ENCODE measurements around the gene NDUFS4. TPM values are rescaled to one million over a fixed set of nuclear protein-coding genes. Genes with fewer than 3 reads are reported as not detected.
"Not testable (repeated sequence)": the region's sequence is repeated elsewhere in the genome, so short reads cannot be mapped to it uniquely, and the experiment has no call there.

The NDUFS4 gene
- total and polyA plus RNA-seq, 5 donors from 2014 or later = 24.5 to 118 (median 97.3) TPM

GRCh38 chr5:53665313-53665712 is 104.9 kb downstream of the NDUFS4 start:
- not testable (repeated sequence) for H3K27ac Mint-ChIP-seq; ATAC-seq (ENCODE audit: low read depth in 2 of 2); H3K4me1 ChIP-seq (ENCODE audit: control insufficient read depth, insufficient read depth, low read length, poor library complexity, severe bottlenecking); H3K9me3 ChIP-seq (ENCODE audit: control insufficient read depth in 2 of 2, low read length in 2 of 2); H3K27me3 ChIP-seq (ENCODE audit: control insufficient read depth, insufficient read depth, low read length); H3K4me3 Mint-ChIP-seq; H3K36me3 ChIP-seq (ENCODE audit: control insufficient read depth, insufficient read depth, low read length); H3K4me3 ChIP-seq (ENCODE audit: low read depth, low read length); H3K27me3 Mint-ChIP-seq; H3K27ac ChIP-seq (ENCODE audit: insufficient read depth, low read length, poor library complexity, severe bottlenecking)
- peaks cover 56% of the 10 kb centered on the region for H3K36me3 Mint-ChIP-seq
- peaks cover 0 to 12% (median 3%) of the 10 kb centered on the region in 7 donors for H3K9me3 Mint-ChIP-seq
- peak in 1 of 3 donors; percentile 4 for DNase-seq
- peaks cover 0 to 12% (median 3%) of the 10 kb centered on the region in 4 donors for H3K4me1 Mint-ChIP-seq

GRCh38 chr5:53667621-53668020 is 107.2 kb downstream of the NDUFS4 start:
- H3K27me3 Mint-ChIP-seq = no peaks in the 10 kb centered on the region
- Histone ChIP-seq H3K9me3 (ENCODE audit: control insufficient read depth in 2 of 2, low read length in 2 of 2) (no peaks in the 10 kb centered on the region), H3K36me3 (ENCODE audit: control insufficient read depth, insufficient read depth, low read length) (peaks cover 2% of the 10 kb centered on the region), H3K4me3 (ENCODE audit: low read depth, low read length) (no peak overlapping the region), H3K4me1 (ENCODE audit: control insufficient read depth, insufficient read depth, low read length, poor library complexity, severe bottlenecking) (no peaks in the 10 kb centered on the region), H3K27me3 (ENCODE audit: control insufficient read depth, insufficient read depth, low read length) (no peaks in the 10 kb centered on the region), H3K27ac (ENCODE audit: insufficient read depth, low read length, poor library complexity, severe bottlenecking) (no peak overlapping the region)
- peaks cover 0 to 12% (median 1%) of the 10 kb centered on the region in 7 donors for H3K9me3 Mint-ChIP-seq
- ATAC-seq (ENCODE audit: low read depth in 2 of 2) (no peak), DNase-seq (no peak)
- no peak overlapping the region for H3K27ac Mint-ChIP-seq
- peaks cover 0 to 12% (median 2%) of the 10 kb centered on the region in 4 donors for H3K4me1 Mint-ChIP-seq
- no peak overlapping the region for H3K4me3 Mint-ChIP-seq
- peaks cover 60% of the 10 kb centered on the region for H3K36me3 Mint-ChIP-seq

GRCh38 chr5:53671447-53671846 is 111.0 kb downstream of the NDUFS4 start:
- Histone ChIP-seq H3K27me3 (ENCODE audit: control insufficient read depth, insufficient read depth, low read length) (no peaks in the 10 kb centered on the region), H3K27ac (ENCODE audit: insufficient read depth, low read length, poor library complexity, severe bottlenecking) (no peak overlapping the region), H3K9me3 (ENCODE audit: control insufficient read depth in 2 of 2, low read length in 2 of 2) (no peaks in the 10 kb centered on the region), H3K4me1 (ENCODE audit: control insufficient read depth, insufficient read depth, low read length, poor library complexity, severe bottlenecking) (no peaks in the 10 kb centered on the region), H3K36me3 (ENCODE audit: control insufficient read depth, insufficient read depth, low read length) (peaks cover 6% of the 10 kb centered on the region), H3K4me3 (ENCODE audit: low read depth, low read length) (no peak overlapping the region)
- ATAC-seq (ENCODE audit: low read depth in 2 of 2) (no peak), DNase-seq (no peak)
- Mint-ChIP-seq H3K9me3 (peaks cover 0 to 3% (median 0%) of the 10 kb centered on the region in 7 donors), H3K27ac (no peak overlapping the region), H3K4me3 (no peak overlapping the region), H3K4me1 (peaks cover 0 to 11% (median 4%) of the 10 kb centered on the region in 4 donors), H3K27me3 (no peaks in the 10 kb centered on the region), H3K36me3 (peaks cover 50% of the 10 kb centered on the region)

- Mint-ChIP-seq H3K27ac (no peak overlapping the region), H3K27me3 (no peaks in the 10 kb centered on the region), H3K9me3 (peaks cover 0 to 4% (median 0%) of the 10 kb centered on the region in 7 donors), H3K4me3 (no peak overlapping the region), H3K36me3 (peaks cover 59% of the 10 kb centered on the region), H3K4me1 (peaks cover 0 to 7% (median 5%) of the 10 kb centered on the region in 4 donors)
- Histone ChIP-seq H3K36me3 (ENCODE audit: control insufficient read depth, insufficient read depth, low read length) (peaks cover 11% of the 10 kb centered on the region), H3K27ac (ENCODE audit: insufficient read depth, low read length, poor library complexity, severe bottlenecking) (no peak overlapping the region), H3K4me3 (ENCODE audit: low read depth, low read length) (no peak overlapping the region), H3K27me3 (ENCODE audit: control insufficient read depth, insufficient read depth, low read length) (no peaks in the 10 kb centered on the region), H3K4me1 (ENCODE audit: control insufficient read depth, insufficient read depth, low read length, poor library complexity, severe bottlenecking) (no peaks in the 10 kb centered on the region), H3K9me3 (ENCODE audit: control insufficient read depth in 2 of 2, low read length in 2 of 2) (no peaks in the 10 kb centered on the region)
- no peak for ATAC-seq (ENCODE audit: low read depth in 2 of 2)
- no peak for DNase-seq
Observed at GRCh38 chr5:53674121-53674520, 113.7 kb downstream of the NDUFS4 start.

GRCh38 chr5:53677632-53678031 is 117.2 kb downstream of the NDUFS4 start:
- Histone ChIP-seq H3K27me3 (ENCODE audit: control insufficient read depth, insufficient read depth, low read length) (no peaks in the 10 kb centered on the region), H3K27ac (ENCODE audit: insufficient read depth, low read length, poor library complexity, severe bottlenecking) (no peak overlapping the region)
- peaks cover 0 to 9% (median 3%) of the 10 kb centered on the region in 4 donors for H3K4me1 Mint-ChIP-seq

GRCh38 chr5:53678981-53679660 is 118.7 kb downstream of the NDUFS4 start:
- Histone ChIP-seq H3K4me1 (ENCODE audit: control insufficient read depth, insufficient read depth, low read length, poor library complexity, severe bottlenecking) (no peaks in the 10 kb centered on the region), H3K36me3 (ENCODE audit: control insufficient read depth, insufficient read depth, low read length) (peaks cover 27% of the 10 kb centered on the region), H3K27me3 (ENCODE audit: control insufficient read depth, insufficient read depth, low read length) (no peaks in the 10 kb centered on the region), H3K27ac (ENCODE audit: insufficient read depth, low read length, poor library complexity, severe bottlenecking) (no peak overlapping the region), H3K4me3 (ENCODE audit: low read depth, low read length) (no peak overlapping the region), H3K9me3 (ENCODE audit: control insufficient read depth in 2 of 2, low read length in 2 of 2) (no peaks in the 10 kb centered on the region)
- no peak overlapping the region for H3K27ac Mint-ChIP-seq
- no peak overlapping the region for H3K4me3 Mint-ChIP-seq
- H3K4me1 Mint-ChIP-seq = peaks cover 0 to 5% (median 2%) of the 10 kb centered on the region in 4 donors
- H3K9me3 Mint-ChIP-seq = peaks cover 0 to 11% (median 4%) of the 10 kb centered on the region in 7 donors
- peaks cover 72% of the 10 kb centered on the region for H3K36me3 Mint-ChIP-seq
- H3K27me3 Mint-ChIP-seq = no peaks in the 10 kb centered on the region
- no peak for ATAC-seq (ENCODE audit: low read depth in 2 of 2)
- no peak for DNase-seq

More at GRCh38 chr5:53677632-53678031, 117.2 kb downstream of the NDUFS4 start:
- Mint-ChIP-seq H3K9me3 (peaks cover 0 to 11% (median 4%) of the 10 kb centered on the region in 7 donors), H3K27me3 (no peaks in the 10 kb centered on the region), H3K4me3 (no peak overlapping the region), H3K27ac (no peak overlapping the region), H3K36me3 (peaks cover 69% of the 10 kb centered on the region)
- DNase-seq = no peak
- Histone ChIP-seq H3K36me3 (ENCODE audit: control insufficient read depth, insufficient read depth, low read length) (peaks cover 19% of the 10 kb centered on the region), H3K9me3 (ENCODE audit: control insufficient read depth in 2 of 2, low read length in 2 of 2) (no peaks in the 10 kb centered on the region), H3K4me3 (ENCODE audit: low read depth, low read length) (no peak overlapping the region), H3K4me1 (ENCODE audit: control insufficient read depth, insufficient read depth, low read length, poor library complexity, severe bottlenecking) (no peaks in the 10 kb centered on the region)
- ATAC-seq (ENCODE audit: low read depth in 2 of 2) = no peak

- H3K4me1 ChIP-seq (ENCODE audit: control insufficient read depth, insufficient read depth, low read length, poor library complexity, severe bottlenecking) = no peaks in the 10 kb centered on the region
- peaks cover 31% of the 10 kb centered on the region for H3K36me3 ChIP-seq (ENCODE audit: control insufficient read depth, insufficient read depth, low read length)
- DNase-seq = no peak
- H3K27me3 Mint-ChIP-seq = no peaks in the 10 kb centered on the region
- no peaks in the 10 kb centered on the region for H3K27me3 ChIP-seq (ENCODE audit: control insufficient read depth, insufficient read depth, low read length)
- no peak overlapping the region for H3K4me3 Mint-ChIP-seq
- H3K9me3 Mint-ChIP-seq = peaks cover 1 to 16% (median 4%) of the 10 kb centered on the region in 7 donors
- peaks cover 0 to 5% (median 2%) of the 10 kb centered on the region in 4 donors for H3K4me1 Mint-ChIP-seq
- no peak for ATAC-seq (ENCODE audit: low read depth in 2 of 2)
- H3K27ac Mint-ChIP-seq = no peak overlapping the region
- H3K27ac ChIP-seq (ENCODE audit: insufficient read depth, low read length, poor library complexity, severe bottlenecking) = no peak overlapping the region
- no peak overlapping the region for H3K4me3 ChIP-seq (ENCODE audit: low read depth, low read length)
- H3K9me3 ChIP-seq (ENCODE audit: control insufficient read depth in 2 of 2, low read length in 2 of 2) = peaks cover 0 to 1% of the 10 kb centered on the region in 2 experiments
- H3K36me3 Mint-ChIP-seq = peaks cover 65% of the 10 kb centered on the region
Observed at GRCh38 chr5:53681079-53681478, 120.6 kb downstream of the NDUFS4 start.

- H3K27me3 Mint-ChIP-seq = no peaks in the 10 kb centered on the region
- peaks cover 12 to 67% (median 21%) of the 10 kb centered on the region in 7 donors for H3K9me3 Mint-ChIP-seq
- ATAC-seq (ENCODE audit: low read depth in 2 of 2) = no peak
Observed at GRCh38 chr5:53691014-53691413, 130.6 kb downstream of the NDUFS4 start.

More at GRCh38 chr5:53691014-53691413, 130.6 kb downstream of the NDUFS4 start:
- H3K9me3 ChIP-seq (ENCODE audit: control insufficient read depth in 2 of 2, low read length in 2 of 2) = peaks cover 22 to 33% of the 10 kb centered on the region in 2 experiments
- no peak overlapping the region for H3K27ac ChIP-seq (ENCODE audit: insufficient read depth, low read length, poor library complexity, severe bottlenecking)
- H3K27me3 ChIP-seq (ENCODE audit: control insufficient read depth, insufficient read depth, low read length) = no peaks in the 10 kb centered on the region
- Mint-ChIP-seq H3K27ac (no peak overlapping the region), H3K36me3 (peaks cover 10% of the 10 kb centered on the region), H3K4me3 (no peak overlapping the region), H3K4me1 (no peaks in the 10 kb centered on the region)
- no peaks in the 10 kb centered on the region for H3K4me1 ChIP-seq (ENCODE audit: control insufficient read depth, insufficient read depth, low read length, poor library complexity, severe bottlenecking)
- no peak overlapping the region for H3K4me3 ChIP-seq (ENCODE audit: low read depth, low read length)
- no peak for DNase-seq
- H3K36me3 ChIP-seq (ENCODE audit: control insufficient read depth, insufficient read depth, low read length) = no peaks in the 10 kb centered on the region

Measured in CD4-positive, CD25-positive, alpha-beta regulatory T cell (primary cell).